Anterior cingulate cortex (tissue), 58 donors: ENCODE data around the gene HADH.
"Not testable (repeated sequence)": the region's sequence is repeated elsewhere in the genome, so short reads cannot be mapped to it uniquely, and the experiment has no call there.

Experiments
- DNase-seq, 58 donors: peaks; one replicate each; lab custom pipeline; 2025; lab: John Stamatoyannopoulos, UW

Gene HADH

GRCh38 chr4:107989537-107990386 is at the start of gene HADH:
Gene HADH (plus strand): TSS chr4:107989889. CDS start chr4:107989933, 44 bp downstream.
- peak; percentile 66 to 97 (median 90) for DNase-seq

GRCh38 chr4:107945809-107946208 is 43.9 kb upstream of the HADH start:
- no peak for DNase-seq

GRCh38 chr4:107950746-107951540 is 38.7 kb upstream of the HADH start:
- DNase-seq, result no peak

- no peak for DNase-seq
Measured at GRCh38 chr4:107951551-107951950, 38.1 kb upstream of the HADH start.

- DNase-seq, result no peak
Measured at GRCh38 chr4:107956011-107956410, 33.7 kb upstream of the HADH start.

GRCh38 chr4:107966903-107967302 is 22.8 kb upstream of the HADH start:
- no peak for DNase-seq

- DNase-seq, result not testable (repeated sequence)
Measured at GRCh38 chr4:107967519-107967918, 22.2 kb upstream of the HADH start.

GRCh38 chr4:107967921-107968320 is 21.8 kb upstream of the HADH start:
- not testable (repeated sequence) for DNase-seq

GRCh38 chr4:107970063-107970798 is 19.5 kb upstream of the HADH start:
- DNase-seq, result peak in 5 of 58 donors; percentile 4 to 17 (median 11)

- no peak for DNase-seq
Measured at GRCh38 chr4:107972605-107973004, 17.1 kb upstream of the HADH start.

- no peak for DNase-seq
Measured at GRCh38 chr4:107974523-107974922, 15.2 kb upstream of the HADH start.

GRCh38 chr4:107977482-107977881 is 12.2 kb upstream of the HADH start:
- DNase-seq, result no peak

- peak in 3 of 58 donors; percentile 7 to 57 (median 37) for DNase-seq
Measured at GRCh38 chr4:107977966-107978705, 11.6 kb upstream of the HADH start.

GRCh38 chr4:107978716-107979451 is 10.8 kb upstream of the HADH start:
- DNase-seq, result peak in 28 of 58 donors; percentile 5 to 71 (median 30)

- no peak for DNase-seq
Measured at GRCh38 chr4:107987916-107988762, 1.6 kb upstream of the HADH start.

- no peak for DNase-seq
Measured at GRCh38 chr4:107988763-107989035, 990 bp upstream of the HADH start.

- DNase-seq, result no peak
Measured at GRCh38 chr4:107989162-107989536, 540 bp upstream of the HADH start.

GRCh38 chr4:107991945-107992630 is 2.4 kb downstream of the HADH start:
- no peak for DNase-seq
